Kidney (tissue), 14 donors: Measurements from ENCODE around the gene STBD1. TPM values are rescaled to one million over a fixed set of nuclear protein-coding genes. Genes with fewer than 3 reads are reported as not detected.

Source experiments
- DNase-seq, 5 donors: peaks; one replicate each; pipeline ENCODE4 v3.0.0-alpha.2; 2013 to 2020
- FAIRE-seq: peaks from 2 replicates; lab custom pipeline; 2012; peaks lifted over from hg19 to GRCh38; lab: Jason Lieb, UNC
- H3K27ac ChIP-seq, 2 donors: one replicate each; pipeline ENCODE4 v1.7.0; 2013; ENCODE audit warnings: low read depth in 2 of 2, low read length in 2 of 2, inconsistent platforms in 1 of 2
- H3K27me3 ChIP-seq: one replicate; pipeline ENCODE4 v1.7.1; 2013; ENCODE audit warnings: low read length, inconsistent platforms; ENCODE audit not compliant: control insufficient read depth, insufficient read depth
- H3K36me3 ChIP-seq, 3 donors: one replicate each; pipeline versions ENCODE4 v1.7.0 to v1.7.1; 2013; ENCODE audit warnings: low read length in 3 of 3, control low read depth in 1 of 3, inconsistent platforms in 1 of 3; ENCODE audit not compliant: insufficient read depth in 3 of 3, control insufficient read depth in 2 of 3
- H3K4me1 ChIP-seq, 3 donors: one replicate each; pipeline versions ENCODE4 v1.7.0 to v1.7.1; 2013; ENCODE audit warnings: low read length in 3 of 3, inconsistent platforms in 1 of 3, low read depth in 1 of 3; ENCODE audit not compliant: control insufficient read depth in 2 of 3, insufficient read depth in 2 of 3
- H3K4me3 ChIP-seq, 3 donors: one replicate each; pipeline versions ENCODE4 v1.7.0 to v1.8.1; 2013; ENCODE audit warnings: low read length in 3 of 3, control low read depth in 1 of 3, inconsistent platforms in 1 of 3
- H3K9ac ChIP-seq, 3 donors: one replicate each; pipeline versions ENCODE4 v1.7.0 to v1.7.1; 2013; ENCODE audit warnings: low read length in 3 of 3, control low read depth in 1 of 3, inconsistent platforms in 1 of 3
- H3K9me3 ChIP-seq, 3 donors: one replicate each; pipeline versions ENCODE4 v1.7.0 to v1.7.1; 2013; ENCODE audit warnings: low read length in 3 of 3, control low read depth in 1 of 3, inconsistent platforms in 1 of 3; ENCODE audit not compliant: control insufficient read depth in 2 of 3, insufficient read depth in 1 of 3
- intact Hi-C: fragments of 100-400 bp; cut with DNase I; formaldehyde crosslinking; loops from one replicate; pipeline ENCODE4 v1.11.1; 2022
- polyA plus RNA-seq: library from polyadenylated mRNA; stranded (reverse); fragments of 350-450 nt; fragmentation: Illumina TruSeq; extraction: RNeasy Lipid Tissue Mini Kit (QIAGEN cat#74804); gene quantifications from one replicate; pipeline ENCODE4 v1.2.3, GENCODE V29; 2014; ENCODE audit warnings: low read depth, low replicate concordance; ENCODE audit not compliant: insufficient read depth
- total RNA-seq: library from RNA; stranded (reverse); fragmentation: NEBNext Ultra II Directional; extraction: Animal tissue kit (Norgen Biotek cat#: 25700); gene quantifications from one replicate; pipeline ENCODE4 v1.2.1, GENCODE V29; 2021
- TF ChIP-seq, protein P1 (sequence below): IDR thresholded peaks from 3 replicates; pipeline ENCODE4 v1.5.1; 2012; ENCODE audit warnings: mild to moderate bottlenecking, moderate library complexity, borderline replicate concordance; ENCODE audit not compliant: insufficient read depth; ENCODE audit errors: extremely low read depth
- donor health status: control.
- donor health status: control.
- donor health status: control.
- donor health status: control.
- donor health status: control.
- donor health status: DM: yes; HTN: yes; CAD: no.
- donor health status: Normal renal cell carcinoma (clear cell type).

The STBD1 gene
- total and polyA plus RNA-seq, 2 donors from 2014 or later = 1.3 to 4.5 TPM

DNA sequence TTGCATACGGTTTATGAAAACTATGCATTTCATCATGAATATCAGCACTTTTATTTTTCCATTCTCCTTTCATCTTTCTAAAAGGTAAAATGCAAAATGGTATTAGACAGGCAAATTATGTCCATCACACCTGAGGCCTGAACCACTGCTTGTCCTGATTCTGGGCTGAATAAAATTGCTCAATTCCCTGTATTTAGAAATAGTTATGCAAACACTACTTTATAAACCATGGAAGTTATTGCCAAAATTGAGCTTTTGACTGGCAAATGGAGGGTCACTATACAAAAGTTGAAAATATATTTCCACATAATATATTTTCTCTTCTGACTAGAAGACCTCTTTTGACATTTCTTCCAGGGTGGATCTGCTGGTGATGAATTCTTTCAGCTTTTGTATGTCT is 34.0 kb upstream of the STBD1 start:
- Histone ChIP-seq H3K4me3 (no peak overlapping the region), H3K36me3 (no peaks in the 10 kb centered on the region), H3K4me1 (no peaks in the 10 kb centered on the region), H3K9ac (no peak overlapping the region), H3K27me3 (no peaks in the 10 kb centered on the region), H3K27ac (no peak overlapping the region), H3K9me3 (no peaks in the 10 kb centered on the region)
- no peak for FAIRE-seq
- TF ChIP-seq, protein P1, sequence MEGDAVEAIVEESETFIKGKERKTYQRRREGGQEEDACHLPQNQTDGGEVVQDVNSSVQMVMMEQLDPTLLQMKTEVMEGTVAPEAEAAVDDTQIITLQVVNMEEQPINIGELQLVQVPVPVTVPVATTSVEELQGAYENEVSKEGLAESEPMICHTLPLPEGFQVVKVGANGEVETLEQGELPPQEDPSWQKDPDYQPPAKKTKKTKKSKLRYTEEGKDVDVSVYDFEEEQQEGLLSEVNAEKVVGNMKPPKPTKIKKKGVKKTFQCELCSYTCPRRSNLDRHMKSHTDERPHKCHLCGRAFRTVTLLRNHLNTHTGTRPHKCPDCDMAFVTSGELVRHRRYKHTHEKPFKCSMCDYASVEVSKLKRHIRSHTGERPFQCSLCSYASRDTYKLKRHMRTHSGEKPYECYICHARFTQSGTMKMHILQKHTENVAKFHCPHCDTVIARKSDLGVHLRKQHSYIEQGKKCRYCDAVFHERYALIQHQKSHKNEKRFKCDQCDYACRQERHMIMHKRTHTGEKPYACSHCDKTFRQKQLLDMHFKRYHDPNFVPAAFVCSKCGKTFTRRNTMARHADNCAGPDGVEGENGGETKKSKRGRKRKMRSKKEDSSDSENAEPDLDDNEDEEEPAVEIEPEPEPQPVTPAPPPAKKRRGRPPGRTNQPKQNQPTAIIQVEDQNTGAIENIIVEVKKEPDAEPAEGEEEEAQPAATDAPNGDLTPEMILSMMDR = no peak
- intact Hi-C loops = no loop called here
- no peak for DNase-seq

DNA sequence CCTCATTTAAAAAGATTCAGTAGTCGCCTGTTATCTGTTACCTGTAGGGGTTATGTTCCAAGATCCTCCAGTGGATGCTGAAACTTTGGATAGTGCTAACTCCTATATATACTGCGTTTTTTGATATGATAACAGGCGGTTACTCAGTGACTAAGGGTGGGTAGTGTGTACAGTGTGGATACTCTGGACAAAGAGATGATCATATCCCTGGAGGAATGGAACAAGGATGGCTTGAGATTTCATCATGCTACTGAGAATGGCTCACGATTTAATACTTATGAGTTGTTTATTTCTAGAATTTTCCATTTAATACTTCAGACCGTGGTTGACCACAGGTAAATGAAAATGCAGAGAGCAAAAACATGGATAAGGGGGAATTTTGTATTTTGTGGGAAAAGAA is 33.5 kb upstream of the STBD1 start:
- no peaks in the 10 kb centered on the region for H3K36me3 ChIP-seq
- H3K9me3 ChIP-seq = no peaks in the 10 kb centered on the region
- no peak overlapping the region for H3K4me3 ChIP-seq
- DNase-seq = no peak
- no peak overlapping the region for H3K27ac ChIP-seq
- intact Hi-C loops = no loop called here
- H3K9ac ChIP-seq = no peak overlapping the region
- no peaks in the 10 kb centered on the region for H3K27me3 ChIP-seq
- no peak for FAIRE-seq
- TF ChIP-seq, protein P1 = no peak
- H3K4me1 ChIP-seq = no peaks in the 10 kb centered on the region

DNA sequence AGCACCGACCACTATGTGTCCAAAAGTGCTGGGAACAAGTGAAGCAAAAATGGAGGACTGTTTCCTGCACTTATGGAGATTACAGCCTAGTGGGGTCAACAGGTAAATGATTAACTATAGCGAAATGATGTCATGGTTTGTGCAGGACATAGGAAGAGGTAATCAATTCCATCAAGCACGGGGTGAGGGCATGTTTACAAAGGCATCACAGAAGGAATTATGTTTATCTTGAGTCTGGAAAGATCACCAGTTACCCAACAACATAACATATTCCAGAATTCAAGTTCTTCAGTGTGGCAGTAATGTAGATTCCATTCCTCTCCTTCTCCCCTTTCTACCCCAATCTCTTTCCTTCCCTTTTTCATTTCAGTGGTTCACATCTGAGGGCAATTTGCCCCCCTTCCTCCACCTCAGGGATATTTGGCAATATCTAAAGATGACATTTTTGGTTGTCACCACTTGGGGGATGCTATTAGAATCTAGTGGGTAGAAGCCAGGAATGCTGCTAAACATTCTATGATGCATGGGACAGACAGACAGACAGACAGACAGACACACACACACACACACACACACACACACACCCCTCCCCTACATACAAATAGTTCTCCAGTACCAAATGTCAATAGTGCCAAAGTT is 30.9 kb upstream of the STBD1 start:
- Histone ChIP-seq H3K36me3 (no peaks in the 10 kb centered on the region), H3K27ac (no peak overlapping the region), H3K9me3 (no peaks in the 10 kb centered on the region), H3K4me1 (no peaks in the 10 kb centered on the region), H3K27me3 (no peaks in the 10 kb centered on the region), H3K4me3 (no peak overlapping the region), H3K9ac (no peak overlapping the region)
- no peak for FAIRE-seq
- intact Hi-C loops = no loop called here
- no peak for DNase-seq
- TF ChIP-seq, protein P1 = no peak

DNA sequence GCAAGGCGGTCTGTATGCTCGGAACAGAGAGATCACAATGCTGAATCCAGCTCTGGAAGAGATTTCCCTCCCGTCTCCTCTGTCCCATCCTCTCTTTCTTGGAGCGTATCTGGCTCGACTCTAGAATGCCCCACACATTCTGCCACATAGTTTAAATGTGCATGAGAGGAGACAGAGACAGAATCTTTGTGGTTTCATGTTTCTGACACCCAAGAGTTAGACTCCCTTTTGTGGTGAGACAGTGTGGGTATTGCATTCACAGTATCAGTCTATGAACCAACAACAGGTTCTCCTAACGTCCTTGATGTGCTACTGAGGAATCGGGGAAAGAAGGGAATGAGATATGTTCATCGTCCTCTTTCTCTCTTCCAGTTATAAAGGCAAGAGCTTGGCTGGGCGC is 29.7 kb upstream of the STBD1 start:
- H3K27ac ChIP-seq = no peak overlapping the region
- TF ChIP-seq, protein P1 = no peak
- intact Hi-C loops = no loop called here
- H3K4me1 ChIP-seq = no peaks in the 10 kb centered on the region
- H3K4me3 ChIP-seq = no peak overlapping the region
- H3K9me3 ChIP-seq = no peaks in the 10 kb centered on the region
- FAIRE-seq (no peak), DNase-seq (no peak)
- no peak overlapping the region for H3K9ac ChIP-seq
- H3K27me3 ChIP-seq = no peaks in the 10 kb centered on the region
- no peaks in the 10 kb centered on the region for H3K36me3 ChIP-seq
